H9 (cell line): ENCODE results near the gene PTPN22. TPM values are rescaled to one million over a fixed set of nuclear protein-coding genes. Genes with fewer than 3 reads are reported as not detected.
A peak's percentile ranks its signal among the peaks of the same experiment; 100 is the strongest.

Experiments
- DNase-seq: peaks from one replicate; pipeline ENCODE4 v3.0.0-alpha.2; 2017
- H2AFZ ChIP-seq: one replicate; pipeline ENCODE4 v1.6.1; 2013; ENCODE audit warnings: mild to moderate bottlenecking, low read length, control low read depth, moderate library complexity
- H2AK5ac ChIP-seq: 2 replicates; pipeline ENCODE4 v1.6.1; 2013; ENCODE audit warnings: low read length, control low read depth, mixed read lengths; ENCODE audit not compliant: insufficient read length
- H2BK120ac ChIP-seq: one replicate; pipeline ENCODE4 v1.6.1; 2013; ENCODE audit warnings: low read depth, mild to moderate bottlenecking, low read length, control low read depth, inconsistent platforms; ENCODE audit not compliant: poor library complexity, severe bottlenecking
- H2BK12ac ChIP-seq: 2 replicates; pipeline ENCODE4 v1.6.1; 2013; ENCODE audit warnings: low read length, control low read depth, mixed read lengths, low read depth; ENCODE audit not compliant: insufficient read length
- H2BK15ac ChIP-seq: 2 replicates; pipeline ENCODE4 v1.6.1; 2013; ENCODE audit warnings: low read depth, low read length, control low read depth
- H2BK20ac ChIP-seq: one replicate; pipeline ENCODE4 v1.6.1; 2013; ENCODE audit warnings: low read depth, mild to moderate bottlenecking, low read length, control low read depth, inconsistent platforms; ENCODE audit not compliant: poor library complexity, severe bottlenecking
- H2BK5ac ChIP-seq: 2 replicates; pipeline ENCODE4 v1.6.1; 2013; ENCODE audit warnings: low read length, control low read depth, mixed read lengths; ENCODE audit not compliant: insufficient read length
- H3K14ac ChIP-seq: 2 replicates; pipeline ENCODE4 v1.6.1; 2013; ENCODE audit warnings: low read length, control low read depth; ENCODE audit not compliant: insufficient read depth
- H3K18ac ChIP-seq: 2 replicates; pipeline ENCODE4 v1.6.1; 2013; ENCODE audit warnings: low read depth, mild to moderate bottlenecking, mixed read lengths, low read length, control low read depth; ENCODE audit not compliant: insufficient read length
- H3K23ac ChIP-seq: 2 replicates; pipeline ENCODE4 v1.6.1; 2013; ENCODE audit warnings: low read length, control low read depth, mixed read lengths, low read depth; ENCODE audit not compliant: insufficient read length
- H3K23me2 ChIP-seq: 2 replicates; pipeline ENCODE4 v1.6.1; 2013; ENCODE audit warnings: low read depth, mild to moderate bottlenecking, mixed read lengths, low read length, control low read depth; ENCODE audit not compliant: insufficient read length, poor library complexity, severe bottlenecking
- H3K27ac ChIP-seq: 2 replicates; pipeline ENCODE4 v1.5.1; 2013; ENCODE audit warnings: low read length, control low read depth, mixed read lengths, low read depth; ENCODE audit not compliant: insufficient read length
- H3K27me3 ChIP-seq: 2 replicates; pipeline ENCODE4 v1.6.1; 2013; ENCODE audit warnings: low read length, control low read depth, inconsistent platforms; ENCODE audit not compliant: insufficient read depth
- H3K4ac ChIP-seq: 2 replicates; pipeline ENCODE4 v1.6.1; 2013; ENCODE audit warnings: low read depth, mild to moderate bottlenecking, control low read depth, inconsistent platforms, low read length, moderate library complexity
- H3K4me1 ChIP-seq: 2 replicates; pipeline ENCODE4 v1.6.1; 2013; ENCODE audit warnings: low read length, control low read depth, inconsistent platforms; ENCODE audit not compliant: insufficient read depth
- H3K4me2 ChIP-seq: 2 replicates; pipeline ENCODE4 v1.6.1; 2013; ENCODE audit warnings: low read length, control low read depth, mixed read lengths; ENCODE audit not compliant: insufficient read length, insufficient read depth
- H3K56ac ChIP-seq: 2 replicates; pipeline ENCODE4 v1.6.1; 2013; ENCODE audit warnings: low read depth, mild to moderate bottlenecking, mixed read lengths, low read length, control low read depth; ENCODE audit not compliant: insufficient read length
- H3K79me1 ChIP-seq: 2 replicates; pipeline ENCODE4 v1.6.1; 2013; ENCODE audit warnings: low read depth, mild to moderate bottlenecking, moderate library complexity, low read length, control low read depth, inconsistent platforms; ENCODE audit not compliant: insufficient read depth, poor library complexity, severe bottlenecking
- H3K79me2 ChIP-seq: 2 replicates; pipeline ENCODE4 v1.6.1; 2013; ENCODE audit warnings: low read length, control low read depth, inconsistent platforms; ENCODE audit not compliant: insufficient read depth
- H3K9ac ChIP-seq: 2 replicates; pipeline ENCODE4 v1.6.1; 2013; ENCODE audit warnings: low read length, control low read depth, mixed read lengths; ENCODE audit not compliant: insufficient read length; ENCODE audit errors: extremely low read depth
- H3K9me3 ChIP-seq: one replicate; pipeline ENCODE4 v1.6.1; 2013; ENCODE audit warnings: low read depth, low read length, inconsistent platforms; ENCODE audit not compliant: control insufficient read depth
- H3T11ph ChIP-seq: one replicate; pipeline ENCODE4 v1.6.1; 2013; ENCODE audit warnings: mild to moderate bottlenecking, low read length, control low read depth, inconsistent platforms
- H4K20me1 ChIP-seq: one replicate; pipeline ENCODE4 v1.6.1; 2013; ENCODE audit not compliant: control insufficient read depth, insufficient read length, insufficient read depth
- H4K5ac ChIP-seq: 2 replicates; pipeline ENCODE4 v1.6.1; 2013; ENCODE audit warnings: low read depth, mild to moderate bottlenecking, mixed read lengths, low read length, control low read depth; ENCODE audit not compliant: insufficient read length
- H4K8ac ChIP-seq: replicated peaks from 2 replicates; pipeline ENCODE4 v1.6.1; 2013; ENCODE audit warnings: low read length, control low read depth, mixed read lengths, low read depth; ENCODE audit not compliant: insufficient read length
- H4K91ac ChIP-seq: 2 replicates; pipeline ENCODE4 v1.6.1; 2013; ENCODE audit warnings: low read depth, mild to moderate bottlenecking, moderate library complexity, mixed read lengths, low read length, control low read depth; ENCODE audit not compliant: insufficient read length
- H3K27ac Mint-ChIP-seq, 3 experiments: 2 replicates in 2 of 3; 3 replicates in 1 of 3; pipeline ENCODE4 v1.8.0; 2020 to 2021; ENCODE audit warnings: mixed read lengths in 3 of 3, mild to moderate bottlenecking in 1 of 3, moderate library complexity in 1 of 3
- H3K27me3 Mint-ChIP-seq: 2 replicates; pipeline ENCODE4 v1.8.0; 2021; ENCODE audit warnings: low read depth, mild to moderate bottlenecking, moderate library complexity, mixed read lengths
- H3K36me3 Mint-ChIP-seq, 3 experiments: 2 replicates in 2 of 3; 3 replicates in 1 of 3; pipeline ENCODE4 v1.8.0; 2020 to 2021; ENCODE audit warnings: low read depth in 3 of 3, mixed read lengths in 3 of 3; ENCODE audit not compliant: insufficient read depth in 1 of 3
- H3K4me1 Mint-ChIP-seq, 2 experiments: 2 replicates each; pipeline ENCODE4 v1.8.0; 2020; ENCODE audit warnings: mixed read lengths in 2 of 2
- H3K4me3 Mint-ChIP-seq, 2 experiments: 2 replicates in 1 of 2; 3 replicates in 1 of 2; pipeline ENCODE4 v1.8.0; 2020 to 2021; ENCODE audit warnings: mild to moderate bottlenecking in 2 of 2, mixed read lengths in 2 of 2, moderate library complexity in 1 of 2
- H3K9me3 Mint-ChIP-seq, 2 experiments: 2 replicates in 1 of 2; 3 replicates in 1 of 2; pipeline ENCODE4 v1.8.0; 2020; ENCODE audit warnings: mild to moderate bottlenecking in 2 of 2, mixed read lengths in 2 of 2, moderate library complexity in 1 of 2
- WGBS: extraction: QIAGEN DNeasy Blood & Tissue Kit; methylation state at CpG from one replicate; pipeline ENCODE4 v1.1.7; 2013; ENCODE audit warnings: missing lambda C conversion rate, low lambda C conversion rate, mixed read lengths; ENCODE audit not compliant: insufficient read length; ENCODE audit errors: extremely low coverage; 5-methylcytosine and 5-hydroxymethylcytosine counted together
- total RNA-seq: library from RNA; stranded (reverse); gene quantifications from 2 replicates; pipeline ENCODE4 v1.2.1, GENCODE V29; 2021
- TF ChIP-seq, protein P1 (sequence below): fragments of 200-600 bp; sonication (generic); conservative IDR thresholded peaks from 3 replicates; pipeline ENCODE4 v1.8.0; 2021; ENCODE audit warnings: antibody characterized with exemption, mild to moderate bottlenecking

PTPN22 gene
- total RNA-seq, 1 experiment from 2014 or later: not detected

DNA sequence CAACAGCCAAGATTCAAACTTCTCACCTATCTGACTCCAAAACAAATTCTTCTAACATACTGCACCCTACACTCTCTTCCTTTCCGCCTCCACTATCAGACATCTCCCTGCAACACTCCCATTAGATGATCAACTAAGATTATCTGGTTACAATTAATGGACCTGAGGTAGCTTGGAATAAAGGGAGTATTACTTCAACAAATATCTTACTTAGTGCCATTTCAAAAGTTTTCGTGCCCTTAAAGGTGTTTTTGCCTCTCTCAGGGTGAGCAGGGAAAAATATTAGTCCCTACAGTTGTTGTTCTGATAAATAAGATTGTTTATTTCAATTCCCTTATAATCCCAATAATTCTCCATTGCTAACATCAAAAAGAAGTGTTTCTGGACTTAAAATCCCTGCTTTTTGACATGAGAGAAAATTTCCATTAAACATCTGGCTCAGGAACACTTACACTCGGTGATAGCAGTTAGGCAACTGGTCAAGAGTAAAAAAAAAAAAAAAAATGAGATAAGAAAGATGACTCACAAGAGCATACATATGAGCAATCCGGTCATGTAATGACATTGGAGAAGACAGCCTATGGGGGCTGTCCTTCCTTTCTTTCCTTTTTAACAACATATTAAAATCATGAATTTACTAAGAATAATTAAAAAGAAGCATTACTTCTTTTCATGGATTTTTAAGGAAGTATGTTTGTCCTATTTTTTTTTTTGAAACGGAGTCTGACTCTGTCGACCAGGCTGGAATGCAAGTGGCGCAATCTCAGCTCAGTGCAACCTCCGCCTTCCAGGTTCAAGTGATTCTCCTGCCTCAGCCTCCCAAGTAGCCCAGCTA lies 66.9 kb downstream of the PTPN22 start:
- Mint-ChIP-seq H3K9me3 (0 out of 5 replicates have a peak, but pooled peaks cover 0 to 3% of the 10 kb centered on the region in 2 experiments), H3K4me1 (peaks cover 11 to 14% of the 10 kb centered on the region in 2 experiments), H3K4me3 (no peak overlapping the region), H3K36me3 (peaks cover 3 to 16% (median 11%) of the 10 kb centered on the region in 3 experiments; a peak in 5 of 7 replicates), H3K27me3 (no peaks in the 10 kb centered on the region), H3K27ac (peak overlapping the region in 1 of 3 experiments; percentile 74; a peak in 1 of 7 replicates)
- no peak overlapping the region for H2AFZ ChIP-seq
- H3K9ac ChIP-seq: no peak overlapping the region
- peaks cover 13% of the 10 kb centered on the region; the same call in 1 of the 2 replicates for H3K79me2 ChIP-seq
- H2BK5ac ChIP-seq: no peak overlapping the region
- H2AK5ac ChIP-seq: no peak overlapping the region
- H3K27me3 ChIP-seq: no peaks in the 10 kb centered on the region
- H3K9me3 ChIP-seq: no peaks in the 10 kb centered on the region
- no peak overlapping the region for H2BK20ac ChIP-seq
- no peak for DNase-seq
- WGBS: no CpG with 5 or more reads among the region's 8 CpGs
- H2BK12ac ChIP-seq: no peak overlapping the region
- H3K4ac ChIP-seq: no peak overlapping the region
- peaks cover 11% of the 10 kb centered on the region for H3K79me1 ChIP-seq
- TF ChIP-seq, protein P1, sequence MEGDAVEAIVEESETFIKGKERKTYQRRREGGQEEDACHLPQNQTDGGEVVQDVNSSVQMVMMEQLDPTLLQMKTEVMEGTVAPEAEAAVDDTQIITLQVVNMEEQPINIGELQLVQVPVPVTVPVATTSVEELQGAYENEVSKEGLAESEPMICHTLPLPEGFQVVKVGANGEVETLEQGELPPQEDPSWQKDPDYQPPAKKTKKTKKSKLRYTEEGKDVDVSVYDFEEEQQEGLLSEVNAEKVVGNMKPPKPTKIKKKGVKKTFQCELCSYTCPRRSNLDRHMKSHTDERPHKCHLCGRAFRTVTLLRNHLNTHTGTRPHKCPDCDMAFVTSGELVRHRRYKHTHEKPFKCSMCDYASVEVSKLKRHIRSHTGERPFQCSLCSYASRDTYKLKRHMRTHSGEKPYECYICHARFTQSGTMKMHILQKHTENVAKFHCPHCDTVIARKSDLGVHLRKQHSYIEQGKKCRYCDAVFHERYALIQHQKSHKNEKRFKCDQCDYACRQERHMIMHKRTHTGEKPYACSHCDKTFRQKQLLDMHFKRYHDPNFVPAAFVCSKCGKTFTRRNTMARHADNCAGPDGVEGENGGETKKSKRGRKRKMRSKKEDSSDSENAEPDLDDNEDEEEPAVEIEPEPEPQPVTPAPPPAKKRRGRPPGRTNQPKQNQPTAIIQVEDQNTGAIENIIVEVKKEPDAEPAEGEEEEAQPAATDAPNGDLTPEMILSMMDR: no peak
- no peak overlapping the region for H3K27ac ChIP-seq
- no peak overlapping the region for H3K56ac ChIP-seq
- H3K23me2 ChIP-seq: no peaks in the 10 kb centered on the region
- H2BK15ac ChIP-seq: no peak overlapping the region
- no peak overlapping the region for H2BK120ac ChIP-seq
- H3K4me2 ChIP-seq: no peak overlapping the region
- H4K20me1 ChIP-seq: no peaks in the 10 kb centered on the region
- H4K91ac ChIP-seq: no peak overlapping the region
- H3K14ac ChIP-seq: no peak overlapping the region
- no peak overlapping the region for H4K5ac ChIP-seq
- H3K23ac ChIP-seq: no peak overlapping the region
- H4K8ac ChIP-seq: no peak overlapping the region
- H3K4me1 ChIP-seq: no peaks in the 10 kb centered on the region
- no peak overlapping the region for H3K18ac ChIP-seq
- no peak overlapping the region for H3T11ph ChIP-seq
